Mammary epithelial cell (primary cell): ENCODE measurements around the gene MRPL14.

Experiments
- EZH2 ChIP-seq: IDR thresholded peaks from 2 replicates; pipeline ENCODE4 v1.6.1; 2012; ENCODE audit warnings: low read length, inconsistent platforms, borderline replicate concordance
- TF ChIP-seq, protein P1 (sequence below), 2 donors: IDR thresholded peaks in 1 of 2; conservative IDR thresholded peaks in 1 of 2; 2 replicates each; pipeline ENCODE4 v1.5.1; 2011 to 2012; ENCODE audit warnings: inconsistent platforms in 2 of 2, low read length in 2 of 2, mild to moderate bottlenecking in 2 of 2, control low read depth in 1 of 2, low read depth in 1 of 2; ENCODE audit not compliant: insufficient read depth in 1 of 2; ENCODE audit errors: extremely low read depth in 1 of 2

DNA sequence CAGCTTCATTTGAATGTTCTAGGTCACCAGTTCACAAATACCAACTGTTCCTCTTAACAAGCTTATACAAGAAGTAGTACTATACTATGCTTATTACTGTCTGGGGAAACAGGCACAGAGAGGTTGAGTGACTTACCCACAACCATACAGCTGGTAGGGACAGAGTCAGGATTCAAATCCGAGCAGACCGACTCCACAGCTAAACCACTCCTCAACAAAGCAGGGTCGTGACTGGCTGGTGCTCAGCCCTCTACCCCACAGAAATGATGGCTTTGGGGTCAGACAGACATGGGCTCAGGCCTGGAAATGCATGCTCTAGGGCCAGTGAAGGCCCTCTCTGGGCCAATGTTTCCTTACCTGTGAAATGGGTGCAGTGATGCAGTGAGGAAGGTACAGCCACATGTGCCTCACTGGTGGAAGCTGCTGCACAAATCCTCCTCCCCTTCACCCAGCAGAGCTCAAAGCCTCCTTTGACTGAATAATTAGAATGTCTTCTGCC is 63.6 kb downstream of the MRPL14 start:
- TF ChIP-seq, protein P1, sequence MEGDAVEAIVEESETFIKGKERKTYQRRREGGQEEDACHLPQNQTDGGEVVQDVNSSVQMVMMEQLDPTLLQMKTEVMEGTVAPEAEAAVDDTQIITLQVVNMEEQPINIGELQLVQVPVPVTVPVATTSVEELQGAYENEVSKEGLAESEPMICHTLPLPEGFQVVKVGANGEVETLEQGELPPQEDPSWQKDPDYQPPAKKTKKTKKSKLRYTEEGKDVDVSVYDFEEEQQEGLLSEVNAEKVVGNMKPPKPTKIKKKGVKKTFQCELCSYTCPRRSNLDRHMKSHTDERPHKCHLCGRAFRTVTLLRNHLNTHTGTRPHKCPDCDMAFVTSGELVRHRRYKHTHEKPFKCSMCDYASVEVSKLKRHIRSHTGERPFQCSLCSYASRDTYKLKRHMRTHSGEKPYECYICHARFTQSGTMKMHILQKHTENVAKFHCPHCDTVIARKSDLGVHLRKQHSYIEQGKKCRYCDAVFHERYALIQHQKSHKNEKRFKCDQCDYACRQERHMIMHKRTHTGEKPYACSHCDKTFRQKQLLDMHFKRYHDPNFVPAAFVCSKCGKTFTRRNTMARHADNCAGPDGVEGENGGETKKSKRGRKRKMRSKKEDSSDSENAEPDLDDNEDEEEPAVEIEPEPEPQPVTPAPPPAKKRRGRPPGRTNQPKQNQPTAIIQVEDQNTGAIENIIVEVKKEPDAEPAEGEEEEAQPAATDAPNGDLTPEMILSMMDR (conservative IDR thresholded peaks at IDR 0.05 in 1 of 2, IDR thresholded peaks at IDR 0.05 in 1 of 2; ENCODE audit: extremely low read depth in 1 of 2, insufficient read depth in 1 of 2, low read depth in 1 of 2, low read length in 2 of 2) = no peak
- no peak for TF ChIP-seq EZH2
